Activated CD4-positive, alpha-beta T cell treated with anti-CD3 and anti-CD28 coated beads, Interleukin-2, amount 50 U/mL, for 16 hours (primary cell): ENCODE measurements around the gene SPG7.
"Not testable (repeated sequence)": the region's sequence is repeated elsewhere in the genome, so short reads cannot be mapped to it uniquely, and the experiment has no call there.

Experiments
- DNase-seq: peaks from one replicate; pipeline ENCODE4 v3.0.0-alpha.2; 2020

SPG7 gene

DNA sequence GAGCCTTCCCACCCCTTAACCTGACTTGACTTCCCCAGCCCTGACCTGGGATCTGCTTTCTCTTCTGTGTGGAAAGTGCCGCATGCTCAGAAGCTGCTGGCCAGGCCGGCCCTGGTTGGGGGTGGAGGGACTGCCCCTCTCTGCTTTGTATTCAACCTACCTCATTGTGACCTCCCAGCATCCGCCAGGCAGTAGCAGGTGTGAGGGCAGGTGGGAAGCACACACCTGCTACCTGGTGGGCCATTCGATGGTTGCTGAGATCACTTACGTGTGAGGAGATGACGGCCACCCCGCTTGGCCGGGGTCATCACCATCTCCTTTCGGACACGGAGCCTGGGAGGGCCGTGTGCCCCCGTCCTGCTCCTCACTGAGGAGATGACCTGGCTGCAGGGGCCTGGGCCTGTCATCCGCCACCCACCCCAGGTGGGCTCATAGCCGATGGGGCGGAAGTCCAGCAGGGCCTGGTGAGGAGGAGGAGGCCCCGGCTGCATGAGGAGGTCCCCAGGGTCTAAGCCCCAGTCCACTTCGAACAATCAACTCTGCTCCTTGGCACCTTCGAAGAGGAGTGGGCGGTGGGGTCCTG is 74.5 kb downstream of the SPG7 start:
- no peak for DNase-seq

DNA sequence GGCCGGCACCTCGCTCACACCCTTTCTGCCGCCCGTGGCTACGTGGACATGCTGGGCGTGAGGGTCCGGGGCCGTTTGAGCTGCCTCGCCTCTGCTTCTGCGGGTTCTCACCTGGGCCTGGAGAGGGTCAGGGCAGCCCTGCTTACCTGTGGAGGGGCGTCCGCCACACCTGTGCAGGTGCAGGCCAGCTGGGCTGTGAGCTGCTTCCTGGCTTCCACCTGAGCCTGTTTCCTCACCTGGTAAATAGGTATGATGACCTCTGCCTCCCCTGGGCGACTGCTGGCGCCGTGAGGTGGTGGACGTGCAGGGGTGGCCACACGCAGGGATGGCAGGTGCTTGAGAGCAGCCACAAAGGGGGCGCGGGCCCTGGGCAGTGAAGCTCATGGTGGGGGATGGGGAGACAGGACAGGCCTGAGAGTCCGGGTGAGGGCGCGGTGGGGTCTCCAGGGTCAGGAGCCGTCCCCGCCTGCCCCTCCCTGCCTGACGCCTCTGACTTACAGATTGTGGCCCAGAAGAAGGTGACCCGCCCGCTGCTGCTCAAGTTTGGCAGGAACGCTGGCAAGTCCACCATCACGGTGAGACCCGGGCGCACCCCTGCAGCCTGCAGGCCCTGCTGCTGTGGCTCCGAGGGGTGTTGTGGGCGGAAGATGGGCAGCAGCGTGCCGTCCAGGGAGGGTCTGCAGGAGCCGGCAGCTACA is 75.1 kb downstream of the SPG7 start:
- no peak for DNase-seq

DNA sequence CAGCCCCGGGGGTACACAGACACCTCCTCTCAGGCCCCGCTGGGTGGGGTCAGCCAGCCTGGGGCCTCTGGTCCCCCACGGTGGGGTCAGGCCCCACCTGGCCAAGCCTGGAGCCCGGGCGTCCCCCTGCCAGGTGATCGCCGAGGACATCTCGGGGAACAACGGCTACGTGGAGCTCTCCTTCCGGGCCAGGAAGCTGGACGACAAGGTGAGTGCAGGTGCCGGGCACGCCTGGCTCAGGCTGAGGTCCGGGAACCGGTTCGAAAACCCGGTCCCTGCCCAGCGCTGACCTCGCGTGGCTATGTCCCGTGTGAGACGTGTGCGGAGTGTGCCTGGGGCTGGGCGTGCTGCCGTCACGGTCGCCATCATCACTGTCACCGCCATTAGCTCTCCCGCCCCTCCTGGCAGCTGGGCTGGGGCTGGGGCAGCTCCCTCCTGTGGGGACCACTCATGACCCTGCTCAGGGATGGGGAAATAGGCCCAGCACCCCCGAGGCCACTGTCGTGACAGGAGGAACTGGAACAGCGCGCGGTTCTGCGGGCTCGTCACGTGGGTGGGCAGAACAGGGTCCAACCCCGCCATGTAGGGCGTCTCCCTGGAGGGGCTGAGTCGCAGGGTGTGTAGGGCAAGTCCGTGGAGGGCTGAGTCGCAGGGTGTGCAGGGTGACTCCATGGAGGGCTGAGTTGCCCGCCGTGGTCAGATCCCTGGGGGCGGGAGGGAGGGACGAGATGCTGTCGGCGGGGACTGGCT is 75.9 kb downstream of the SPG7 start:
- DNase-seq: no peak

DNA sequence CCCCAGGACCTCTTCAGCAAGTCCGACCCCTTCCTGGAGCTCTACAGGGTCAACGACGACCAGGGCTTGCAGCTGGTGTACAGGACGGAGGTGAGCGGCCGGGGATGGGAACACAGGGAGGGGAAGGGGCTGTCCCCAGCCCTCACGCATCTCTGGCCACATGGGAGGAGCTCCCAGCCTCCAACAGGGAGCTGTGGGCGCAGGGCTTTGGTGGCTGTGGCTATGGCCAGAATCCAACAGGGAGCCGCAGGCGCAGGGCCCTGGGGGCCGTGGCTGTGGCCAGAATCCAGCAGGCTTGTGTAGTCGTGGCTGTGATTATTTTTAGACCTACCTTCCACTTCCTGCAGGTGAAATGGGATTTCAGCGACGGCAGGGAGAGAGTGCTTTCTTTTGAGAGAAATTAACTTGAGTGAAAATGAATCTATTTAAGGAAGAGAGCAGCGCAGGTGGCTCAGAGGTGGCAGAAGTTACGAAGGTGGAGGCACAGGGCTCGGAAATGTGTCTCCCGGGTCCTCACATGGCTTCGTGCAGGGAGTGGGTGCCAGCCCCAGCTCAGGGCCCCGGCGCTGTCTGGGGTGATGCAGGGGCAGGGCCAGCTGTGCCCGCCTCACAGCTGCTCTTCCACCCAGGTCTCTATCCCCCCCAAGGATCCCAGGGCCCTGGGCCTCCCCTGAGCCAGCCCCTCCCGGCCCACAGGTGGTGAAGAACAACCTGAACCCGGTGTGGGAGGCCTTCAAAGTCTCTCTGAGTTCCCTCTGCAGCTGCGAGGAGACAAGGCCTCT is 76.8 kb downstream of the SPG7 start:
- DNase-seq: no peak

DNA sequence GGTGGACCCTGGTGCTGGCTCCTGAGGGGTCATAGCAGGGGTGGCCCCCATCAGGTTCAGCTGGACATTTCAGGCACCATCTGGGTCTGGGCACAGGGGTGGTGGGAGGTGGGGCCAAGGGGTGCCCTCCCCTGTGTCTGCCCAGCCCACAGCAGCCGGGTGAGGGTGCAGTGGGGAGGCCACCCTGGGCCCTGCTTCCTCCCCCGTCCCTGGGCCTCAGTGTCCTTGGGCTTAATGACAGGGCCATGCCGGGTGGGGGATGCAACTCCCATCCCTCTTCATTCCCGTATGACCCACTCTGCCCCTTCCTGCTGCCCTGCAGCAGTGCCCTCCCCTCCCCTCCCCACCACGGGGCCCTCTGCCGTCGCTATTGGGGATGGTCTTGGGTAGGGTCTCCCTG is 78.0 kb downstream of the SPG7 start:
- DNase-seq: no peak

DNA sequence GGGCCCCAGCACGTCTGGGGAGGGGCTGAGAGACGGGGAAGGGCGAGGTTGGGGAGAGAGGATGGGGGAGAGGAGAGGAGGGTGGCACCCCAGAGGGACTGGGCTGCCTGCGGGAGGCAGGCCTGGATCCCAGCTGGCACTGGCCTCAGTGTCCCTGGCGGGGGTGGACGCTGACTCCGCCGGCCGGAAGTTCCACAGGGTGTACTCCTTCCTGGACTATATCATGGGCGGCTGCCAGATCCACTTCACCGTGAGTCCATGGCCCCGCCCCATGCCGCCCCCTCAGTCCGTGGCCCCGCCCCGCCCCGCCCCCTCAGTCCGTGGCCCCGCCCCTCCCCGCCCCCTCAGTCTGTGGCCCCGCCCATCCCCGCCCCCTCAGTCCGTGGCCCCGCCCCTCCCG is 78.7 kb downstream of the SPG7 start:
- no peak for DNase-seq

DNA sequence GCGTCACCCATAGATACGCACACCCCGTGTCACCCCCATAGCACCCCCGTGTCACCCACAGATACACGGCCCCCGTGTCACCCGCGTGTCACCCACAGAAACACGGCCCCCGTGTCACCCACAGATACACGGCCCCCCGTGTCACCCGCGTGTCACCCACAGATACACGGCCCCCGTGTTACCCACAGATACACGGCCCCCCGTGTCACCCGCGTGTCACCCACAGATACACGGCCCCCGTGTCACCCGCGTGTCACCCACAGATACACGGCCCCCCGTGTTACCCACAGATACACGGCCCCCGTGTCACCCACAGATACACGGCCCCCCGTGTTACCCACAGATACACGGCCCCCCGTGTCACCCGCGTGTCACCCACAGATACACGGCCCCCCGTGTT is 79.5 kb downstream of the SPG7 start:
- DNase-seq: not testable (repeated sequence)

DNA sequence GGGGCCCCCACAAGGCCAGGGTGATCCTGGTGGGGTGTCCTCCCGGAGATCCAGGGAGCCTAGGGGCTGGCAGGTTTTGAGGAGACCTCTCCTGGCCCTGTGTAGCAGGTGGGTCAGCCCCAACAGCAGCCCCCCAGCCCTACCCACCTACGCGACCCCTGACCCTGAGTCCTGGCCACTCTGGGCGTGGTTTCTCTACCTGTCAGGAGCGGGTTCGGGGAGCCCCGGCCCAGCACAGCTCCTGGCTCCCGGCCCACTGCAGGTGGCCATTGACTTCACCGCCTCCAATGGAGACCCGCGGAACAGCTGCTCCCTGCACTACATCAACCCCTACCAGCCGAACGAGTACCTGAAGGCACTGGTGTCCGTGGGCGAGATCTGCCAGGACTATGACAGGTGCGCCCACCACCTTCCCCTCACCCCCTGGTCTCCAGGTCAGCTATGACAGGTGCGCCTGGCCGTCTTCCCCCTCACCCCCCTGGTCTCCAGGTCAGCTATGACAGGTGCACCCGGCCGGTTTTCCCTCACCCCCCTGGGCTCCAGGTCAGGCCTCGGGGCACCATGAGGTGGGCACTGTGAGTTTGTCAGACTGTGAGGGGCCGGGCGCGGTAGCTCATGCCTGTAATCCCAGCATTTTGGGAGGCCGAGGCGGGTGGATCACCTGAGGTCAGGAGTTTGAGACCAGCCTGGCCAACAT is 80.4 kb downstream of the SPG7 start:
- DNase-seq: no peak

DNA sequence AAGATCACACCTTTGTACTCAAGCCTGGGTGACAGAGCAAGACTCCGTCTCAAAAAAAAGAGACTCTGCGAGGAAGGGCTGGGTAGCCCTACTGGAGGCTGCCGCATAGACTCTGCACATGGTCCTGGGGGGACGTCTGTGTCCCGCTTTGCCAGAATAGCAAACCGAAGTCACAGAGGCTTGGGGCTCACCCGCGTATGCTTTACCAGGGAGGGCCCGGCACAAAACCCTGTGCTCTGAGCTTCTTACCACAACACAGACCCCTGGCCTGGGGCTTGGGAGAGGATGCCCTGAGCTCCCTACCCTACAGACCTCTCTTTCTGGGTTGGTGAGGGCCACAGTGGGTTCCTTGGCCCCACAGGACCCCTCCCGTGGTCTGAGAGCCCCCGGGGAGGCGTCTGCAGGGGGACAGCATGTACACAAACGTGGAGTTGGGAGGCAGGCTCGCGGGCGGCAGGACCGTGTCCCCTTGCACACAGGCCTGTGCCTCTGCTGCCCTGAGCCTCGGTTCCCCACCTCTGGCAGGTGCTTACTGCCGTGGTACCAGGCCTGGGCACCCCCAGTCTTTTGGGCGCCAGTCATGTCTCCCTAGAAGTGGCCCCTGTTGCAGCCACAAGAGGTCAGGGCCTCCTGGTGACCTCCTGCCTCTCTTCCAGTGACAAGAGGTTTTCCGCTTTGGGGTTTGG is 81.2 kb downstream of the SPG7 start:
- no peak for DNase-seq

DNA sequence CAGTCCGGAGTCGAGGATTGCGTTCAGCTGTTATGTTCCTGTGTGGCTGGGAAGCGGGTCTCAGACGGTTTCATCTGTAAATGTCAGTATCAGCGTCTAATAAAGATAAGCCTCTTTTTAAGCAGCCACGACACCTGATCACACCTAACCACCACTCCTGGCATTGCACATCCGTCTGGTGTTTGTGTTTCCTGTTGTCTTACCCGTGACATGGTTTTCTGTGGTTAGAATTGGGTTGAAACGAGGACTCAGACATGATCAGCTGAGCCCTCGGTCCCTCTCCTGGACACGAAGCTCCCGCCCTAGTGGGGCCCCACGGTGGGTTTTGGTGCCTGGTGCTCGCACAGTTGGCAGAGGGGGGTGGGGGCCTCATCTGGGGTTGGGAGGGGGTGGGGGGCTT is 85.6 kb downstream of the SPG7 start:
- DNase-seq: peak; percentile 44

DNA sequence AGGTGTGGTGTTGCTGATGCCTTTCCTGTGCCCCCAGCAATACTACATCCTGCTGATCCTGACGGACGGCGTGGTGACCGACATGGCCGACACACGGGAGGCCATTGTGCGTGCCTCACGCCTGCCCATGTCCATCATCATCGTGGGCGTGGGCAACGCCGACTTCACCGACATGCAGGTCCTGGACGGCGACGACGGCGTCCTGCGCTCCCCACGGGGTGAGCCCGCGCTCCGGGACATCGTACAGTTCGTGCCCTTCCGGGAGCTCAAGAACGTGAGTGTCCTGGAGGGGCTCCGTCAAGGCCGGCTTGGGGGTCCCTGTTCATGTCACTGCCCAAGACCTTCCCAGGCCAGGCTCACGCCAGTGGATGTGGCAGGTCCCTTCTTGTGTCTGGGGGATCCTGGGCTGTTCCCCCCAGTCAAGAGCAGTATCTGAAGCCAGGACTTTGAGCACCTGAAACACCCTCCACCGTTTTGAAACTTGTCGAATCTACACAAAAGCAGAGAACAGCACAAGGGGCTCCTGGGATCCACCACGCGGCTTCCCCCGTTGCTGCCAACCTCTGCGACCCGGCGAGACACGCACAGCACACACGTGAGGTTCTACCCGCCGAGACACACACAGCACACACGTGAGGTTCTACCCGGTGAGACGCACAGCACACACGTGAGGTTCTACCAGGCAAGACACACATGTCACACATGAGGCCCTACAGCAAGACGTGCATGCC is 87.3 kb downstream of the SPG7 start:
- no peak for DNase-seq

DNA sequence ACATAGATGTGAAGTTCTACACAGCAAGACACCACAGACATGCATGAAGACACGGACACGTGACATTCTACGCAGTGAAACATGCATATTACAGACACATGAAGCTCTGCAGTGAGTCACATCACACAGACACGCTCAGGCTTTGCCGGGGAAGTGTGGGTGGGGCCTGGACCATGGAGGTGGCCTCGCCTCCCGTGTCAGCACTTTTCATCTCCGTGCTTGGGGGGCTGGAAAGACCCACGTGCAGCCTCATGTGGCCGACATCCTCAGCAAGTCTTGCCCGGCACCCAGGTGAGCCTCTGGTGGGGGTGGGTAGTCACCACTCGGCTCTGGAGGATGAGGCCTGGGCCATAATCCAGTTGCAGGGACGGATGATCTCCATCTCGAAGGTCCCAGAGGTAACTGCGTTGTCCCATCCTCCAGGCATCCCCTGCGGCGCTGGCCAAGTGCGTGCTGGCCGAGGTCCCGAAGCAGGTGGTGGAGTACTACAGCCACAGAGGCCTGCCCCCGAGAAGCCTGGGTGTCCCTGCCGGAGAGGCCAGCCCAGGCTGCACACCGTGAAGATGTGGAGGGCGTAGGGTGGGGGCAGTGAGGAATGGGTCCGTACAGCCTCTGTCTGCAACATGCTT is 88.0 kb downstream of the SPG7 start:
- DNase-seq: no peak

DNA sequence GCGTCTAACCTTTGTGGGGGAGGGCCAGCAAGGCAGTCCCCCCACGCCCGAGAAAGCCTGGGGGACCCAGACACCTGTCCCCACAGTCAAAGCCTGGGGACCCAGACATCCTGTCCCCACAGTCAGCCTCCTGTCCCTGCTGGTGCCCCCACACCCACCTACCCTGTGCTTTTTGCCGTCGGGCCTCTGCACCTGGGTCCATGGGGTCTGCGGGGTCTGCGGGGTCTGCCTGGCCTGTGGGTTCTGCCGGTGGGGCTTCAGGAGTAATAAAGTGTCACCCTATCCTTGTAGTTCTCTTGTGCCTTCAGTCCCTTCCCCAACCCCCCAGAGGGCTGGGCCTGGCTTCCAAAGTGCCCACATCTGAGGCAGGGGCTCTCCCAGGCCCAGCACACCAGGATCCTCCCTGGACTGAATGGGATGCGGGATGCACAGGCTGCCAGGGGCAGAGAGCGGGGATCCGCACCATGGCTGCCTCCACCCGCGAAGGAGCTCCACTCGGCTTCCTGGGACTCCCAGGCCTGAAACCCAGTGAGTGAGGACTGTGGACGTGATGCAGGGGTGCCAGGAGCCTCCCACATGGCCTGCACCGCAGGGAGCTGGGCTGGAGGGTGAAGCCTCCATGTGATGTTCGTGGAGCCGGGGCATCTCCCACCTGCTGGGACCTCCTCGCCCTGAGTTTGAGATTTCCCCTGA is 88.9 kb downstream of the SPG7 start:
- DNase-seq: no peak

DNA sequence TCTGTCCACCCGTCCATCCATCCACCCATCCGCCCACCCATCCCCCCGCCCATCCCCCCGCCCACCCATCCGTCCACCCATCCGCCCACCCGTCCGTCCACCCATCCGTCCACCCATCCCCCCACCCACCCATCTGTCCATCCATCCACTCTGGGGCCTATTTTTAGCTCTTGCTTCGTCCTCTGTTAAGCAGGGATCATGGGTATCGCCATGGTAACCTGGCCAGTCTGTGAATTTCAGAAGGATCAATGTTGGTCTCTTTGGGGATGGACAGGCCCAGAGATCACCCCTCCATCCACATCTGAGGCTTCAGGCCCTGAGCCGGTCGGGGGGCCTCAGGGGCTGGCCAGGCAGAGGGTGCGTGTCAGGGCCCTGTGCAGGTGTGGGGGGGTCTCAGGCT is 90.0 kb downstream of the SPG7 start:
- DNase-seq: no peak

DNA sequence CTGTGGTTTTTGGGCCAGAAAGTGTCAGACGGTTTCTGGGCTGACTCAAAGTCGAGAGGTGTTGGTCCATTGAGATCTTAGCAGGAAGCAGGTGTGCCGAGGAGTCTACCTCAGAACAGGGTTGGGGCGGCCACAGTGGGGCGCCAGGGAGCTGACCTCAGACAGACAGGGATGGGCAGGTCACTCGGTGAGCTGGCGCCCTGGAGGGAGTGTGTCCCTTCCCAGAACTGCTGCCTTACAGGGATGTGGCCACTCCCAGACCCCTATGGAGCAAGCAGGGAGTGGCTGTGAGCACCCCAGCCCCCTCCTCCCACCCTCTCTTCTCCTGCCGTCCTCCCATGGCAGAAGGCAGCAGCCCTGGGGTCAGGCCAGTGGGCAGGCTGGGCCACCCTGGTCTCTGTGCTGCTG is 91.3 kb downstream of the SPG7 start:
- DNase-seq: peak; percentile 47

DNA sequence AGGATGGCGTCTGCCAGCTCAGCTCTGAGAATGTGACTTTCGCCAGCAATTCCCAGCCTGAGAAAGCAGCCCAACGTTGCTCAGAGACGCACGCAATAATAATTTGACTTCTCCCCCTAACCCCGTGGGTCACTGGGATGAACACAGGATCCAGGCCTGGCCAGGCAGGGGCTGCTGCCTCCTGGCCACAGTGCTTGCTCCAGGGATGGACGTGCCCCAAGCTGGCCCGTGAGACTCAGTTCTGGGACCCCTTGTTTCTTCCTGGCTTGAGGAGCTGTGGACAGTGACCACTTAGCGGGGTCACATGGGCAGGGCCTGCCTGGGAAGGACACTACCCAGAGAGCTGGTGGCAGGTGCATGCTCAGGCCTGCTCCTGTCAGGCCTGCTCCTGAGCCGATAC is 91.7 kb downstream of the SPG7 start:
- no peak for DNase-seq

DNA sequence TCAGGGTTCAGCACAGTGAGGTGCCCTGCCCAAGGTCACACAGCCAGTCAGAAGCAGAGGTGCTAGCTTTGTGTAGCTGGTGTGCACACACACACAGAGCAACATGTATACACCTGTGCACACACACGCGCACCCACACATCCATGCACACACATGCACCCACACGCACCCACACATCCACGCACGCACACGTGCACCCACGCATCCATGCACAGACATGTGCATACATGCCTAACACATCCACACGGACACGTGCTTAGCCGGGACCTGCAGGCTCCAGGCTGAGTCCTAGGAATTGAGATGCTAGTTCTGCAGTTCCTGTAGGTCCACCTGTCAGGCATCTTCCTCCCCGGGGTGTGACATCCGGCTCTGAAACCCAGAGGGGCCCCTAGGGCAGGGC is 92.2 kb downstream of the SPG7 start:
- DNase-seq: no peak

DNA sequence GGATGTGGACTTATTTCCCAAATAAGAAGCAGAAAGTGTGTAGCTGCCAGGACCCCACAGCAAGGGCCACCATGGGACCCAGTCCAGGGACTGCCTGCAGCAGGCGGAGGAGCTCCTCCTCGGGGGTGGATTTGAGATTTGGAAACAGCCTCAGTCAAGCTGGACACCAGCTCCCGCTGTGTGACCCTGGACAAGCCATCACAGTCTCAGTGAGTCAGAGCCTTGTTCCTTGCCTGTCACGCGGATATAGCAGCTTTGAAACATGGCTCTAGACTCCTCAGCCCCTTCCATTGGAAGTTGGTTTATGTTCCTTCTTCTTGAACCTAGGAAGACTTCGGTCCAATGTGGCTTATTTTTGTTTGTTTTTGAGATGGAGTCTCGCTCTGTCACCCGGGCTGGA is 92.8 kb downstream of the SPG7 start:
- no peak for DNase-seq

DNA sequence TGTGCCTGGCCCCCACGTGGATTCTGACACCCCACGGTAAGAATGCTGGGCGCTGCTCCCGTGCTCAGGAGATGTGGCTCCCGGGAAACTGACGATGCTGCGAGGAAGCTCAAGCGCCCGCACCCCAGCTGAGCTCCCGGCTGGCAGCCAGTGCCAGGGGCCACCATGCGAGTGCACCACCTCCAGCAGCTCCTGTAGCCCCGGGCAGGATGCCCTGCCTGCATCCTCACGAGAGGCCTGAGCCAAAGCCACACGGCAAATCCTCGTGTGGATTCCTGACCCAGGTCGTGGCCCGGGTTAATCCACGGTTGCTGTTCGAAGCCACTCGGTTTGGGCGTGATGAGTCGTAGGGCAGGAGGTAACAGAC is 93.7 kb downstream of the SPG7 start:
- no peak for DNase-seq

DNA sequence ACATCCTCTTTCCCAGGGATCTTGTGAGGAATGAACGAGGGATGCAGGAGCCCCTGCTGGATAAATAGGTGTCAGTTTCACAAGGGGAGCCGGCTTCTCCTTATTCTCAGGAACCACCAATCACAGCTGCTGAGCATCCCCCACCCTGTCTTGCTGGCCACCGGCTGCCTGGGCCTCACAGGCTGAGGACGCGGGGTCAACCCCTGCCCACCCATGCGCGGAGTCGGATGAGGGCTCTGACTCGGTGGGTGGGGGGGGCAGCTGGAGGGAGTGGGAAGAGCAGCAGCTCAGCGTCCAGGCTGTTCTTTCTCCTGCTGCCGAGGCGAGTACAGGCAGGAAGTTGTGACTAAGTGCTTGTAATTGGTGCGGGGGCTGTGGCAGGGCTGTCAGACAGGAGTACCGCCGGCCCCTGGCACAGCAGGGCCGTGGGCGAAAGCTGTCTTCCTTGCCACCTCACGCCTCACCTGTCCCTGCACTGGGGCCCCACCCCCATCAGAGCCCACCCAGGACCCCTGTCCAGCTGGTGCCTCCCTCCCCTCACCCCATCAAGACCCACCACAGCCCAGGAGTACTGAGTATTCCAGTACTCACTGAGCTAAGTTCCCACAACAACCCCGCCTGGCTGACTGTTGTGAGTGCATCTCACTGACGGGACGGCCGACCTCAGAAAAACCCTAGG is 94.2 kb downstream of the SPG7 start:
- peak; percentile 52 for DNase-seq
